ENCODE data around the gene CTAGE6. TPM values are rescaled to one million over a fixed set of nuclear protein-coding genes. Genes with fewer than 3 reads are reported as not detected.
"Not testable (repeated sequence)": the region's sequence is repeated elsewhere in the genome, so short reads cannot be mapped to it uniquely, and the experiment has no call there.

The CTAGE6 gene
- total and polyA plus RNA-seq, 9 of the 15 experiments (the other 6 are each of a cell fraction or from before 2014, with no cell fraction given) = 0.04 to 0.21 (median 0.11) TPM; not detected in 5

GRCh38 chr7:143797119-143797895, 39.8 kb upstream of the CTAGE6 start:
- H3K4me1 ChIP-seq (replicated peaks in 1 of 2; ENCODE audit: control insufficient read depth in 2 of 2, insufficient read depth in 2 of 2, low read length in 2 of 2); H3K9me3 ChIP-seq (replicated peaks; ENCODE audit: control insufficient read depth, insufficient read depth, low read depth, low read length); FAIRE-seq; H3K4me3 ChIP-seq; POLR2A ChIA-PET; in situ Hi-C loops (cut with MboI); H2AFZ ChIP-seq (ENCODE audit: low read depth, low read length); H4K20me1 ChIP-seq (replicated peaks; ENCODE audit: control insufficient read depth, insufficient read depth, low read length); H3K36me3 ChIP-seq (ENCODE audit: control insufficient read depth, insufficient read depth, low read length); H3K9me1 ChIP-seq (ENCODE audit: control insufficient read depth, insufficient read depth, low read length); BruUV-seq (replicated peaks); DNase-seq (ENCODE audit: extremely low read depth in 1 of 4, low spot score in 3 of 4); intact Hi-C loops (cut with micrococcal nuclease); H3K9ac ChIP-seq (ENCODE audit: insufficient read depth in 1 of 2, low read depth in 2 of 2, low read length in 2 of 2); H3K27ac ChIP-seq (ENCODE audit: extremely low read depth, low read depth, low read length); H3K79me2 ChIP-seq (ENCODE audit: control insufficient read depth, insufficient read depth, low read length); CTCF ChIA-PET (ENCODE audit: low intra/inter-chr PET ratio); H3K27me3 ChIP-seq (ENCODE audit: control insufficient read depth in 2 of 2, insufficient read depth in 2 of 2, low read length in 2 of 2); H3K4me2 ChIP-seq (ENCODE audit: insufficient read depth, low read length): not testable (repeated sequence)
- ATAC-seq = peak; percentile 67
- WGBS (ENCODE audit: insufficient coverage, low coverage, missing lambda C conversion rate) = 0% methylated on average over 1 of the region's 6 CpGs

- no CpG with 5 or more reads among the region's 2 CpGs for WGBS (ENCODE audit: insufficient coverage, low coverage, missing lambda C conversion rate)
- H4K20me1 ChIP-seq (replicated peaks; ENCODE audit: control insufficient read depth, insufficient read depth, low read length); ATAC-seq; FAIRE-seq; H3K79me2 ChIP-seq (ENCODE audit: control insufficient read depth, insufficient read depth, low read length); H2AFZ ChIP-seq (ENCODE audit: low read depth, low read length); H3K27ac ChIP-seq (ENCODE audit: extremely low read depth, low read depth, low read length); CTCF ChIA-PET (ENCODE audit: low intra/inter-chr PET ratio); H3K27me3 ChIP-seq (ENCODE audit: control insufficient read depth in 2 of 2, insufficient read depth in 2 of 2, low read length in 2 of 2); H3K9me3 ChIP-seq (replicated peaks; ENCODE audit: control insufficient read depth, insufficient read depth, low read depth, low read length); POLR2A ChIA-PET; H3K9me1 ChIP-seq (ENCODE audit: control insufficient read depth, insufficient read depth, low read length); DNase-seq (ENCODE audit: extremely low read depth in 1 of 4, low spot score in 3 of 4); BruUV-seq (replicated peaks); H3K4me3 ChIP-seq; H3K36me3 ChIP-seq (ENCODE audit: control insufficient read depth, insufficient read depth, low read length); intact Hi-C loops (cut with micrococcal nuclease); H3K4me2 ChIP-seq (ENCODE audit: insufficient read depth, low read length); in situ Hi-C loops (cut with MboI); H3K4me1 ChIP-seq (replicated peaks in 1 of 2; ENCODE audit: control insufficient read depth in 2 of 2, insufficient read depth in 2 of 2, low read length in 2 of 2); H3K9ac ChIP-seq (ENCODE audit: insufficient read depth in 1 of 2, low read depth in 2 of 2, low read length in 2 of 2): not testable (repeated sequence)
Observed at GRCh38 chr7:143795653-143796052, 38.2 kb upstream of the CTAGE6 start.

DNA sequence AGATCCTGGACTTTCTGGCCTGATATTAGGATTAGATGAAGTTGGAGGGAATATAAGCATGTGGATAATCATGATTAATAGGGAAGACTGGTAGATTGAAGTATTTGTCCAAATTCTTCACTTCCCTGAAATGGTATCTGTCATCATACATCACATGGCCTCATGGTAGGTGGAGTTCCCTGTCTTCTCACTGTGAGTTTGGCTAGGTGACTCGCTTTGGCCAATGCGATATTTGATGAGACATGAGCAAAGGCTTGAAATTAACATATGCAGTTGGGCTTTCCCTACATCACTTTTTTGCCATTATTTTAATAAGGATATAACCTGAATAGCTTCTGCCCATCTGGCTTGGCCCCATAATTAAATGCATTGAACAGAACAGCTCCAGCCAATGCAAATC, 35.1 kb upstream of the CTAGE6 start:
- H3K9me1 ChIP-seq (ENCODE audit: control insufficient read depth, insufficient read depth, low read length); in situ Hi-C loops (cut with MboI); CTCF ChIA-PET (ENCODE audit: low intra/inter-chr PET ratio); intact Hi-C loops (cut with micrococcal nuclease); DNase-seq (ENCODE audit: extremely low read depth in 1 of 4, low spot score in 3 of 4); H3K79me2 ChIP-seq (ENCODE audit: control insufficient read depth, insufficient read depth, low read length); POLR2A ChIA-PET; H4K20me1 ChIP-seq (replicated peaks; ENCODE audit: control insufficient read depth, insufficient read depth, low read length); H3K4me3 ChIP-seq; H3K27me3 ChIP-seq (ENCODE audit: control insufficient read depth in 2 of 2, insufficient read depth in 2 of 2, low read length in 2 of 2); H3K36me3 ChIP-seq (ENCODE audit: control insufficient read depth, insufficient read depth, low read length); FAIRE-seq; H3K4me1 ChIP-seq (replicated peaks in 1 of 2; ENCODE audit: control insufficient read depth in 2 of 2, insufficient read depth in 2 of 2, low read length in 2 of 2); BruUV-seq (replicated peaks); H2AFZ ChIP-seq (ENCODE audit: low read depth, low read length); H3K9me3 ChIP-seq (replicated peaks; ENCODE audit: control insufficient read depth, insufficient read depth, low read depth, low read length); H3K9ac ChIP-seq (ENCODE audit: insufficient read depth in 1 of 2, low read depth in 2 of 2, low read length in 2 of 2); H3K27ac ChIP-seq (ENCODE audit: extremely low read depth, low read depth, low read length); H3K4me2 ChIP-seq (ENCODE audit: insufficient read depth, low read length): not testable (repeated sequence)
- ATAC-seq = peak; percentile 67
- 3% methylated on average over 2 of the region's 2 CpGs for WGBS (ENCODE audit: insufficient coverage, low coverage, missing lambda C conversion rate)

All from K562 (cell line).